IMR-90 (cell line): ENCODE results near the gene MT1A.

Experiments
- BHLHE40 ChIP-seq: fragments of 150-350 bp; IDR thresholded peaks from 2 replicates; pipeline ENCODE4 v1.6.1; 2016; ENCODE audit warnings: mild to moderate bottlenecking, low read depth, low read length
- CEBPB ChIP-seq: IDR thresholded peaks from 2 replicates; pipeline ENCODE4 v1.6.1; 2012; ENCODE audit warnings: low read depth, low read length, improper control_type of control experiment
- FOS ChIP-seq: fragments of 150-350 bp; IDR thresholded peaks from 2 replicates; pipeline ENCODE4 v1.6.1; 2016; ENCODE audit warnings: low read depth, low read length
- MAFK ChIP-seq: IDR thresholded peaks from 2 replicates; pipeline ENCODE4 v1.6.1; 2012; ENCODE audit warnings: low read depth, low read length, improper control_type of control experiment
- MAZ ChIP-seq: IDR thresholded peaks from 2 replicates; pipeline ENCODE4 v1.6.1; 2012; ENCODE audit warnings: low read depth, mild to moderate bottlenecking, low read length, improper control_type of control experiment, moderate library complexity, borderline replicate concordance
- MXI1 ChIP-seq: IDR thresholded peaks from 2 replicates; pipeline ENCODE4 v1.6.1; 2012; ENCODE audit warnings: low read depth, mild to moderate bottlenecking, low read length, moderate library complexity, borderline replicate concordance
- NFE2L2 ChIP-seq: fragments of 150-350 bp; IDR thresholded peaks from 2 replicates; pipeline ENCODE4 v1.6.1; 2016; ENCODE audit warnings: low read depth, mild to moderate bottlenecking, low read length
- POLR2A ChIP-seq: IDR thresholded peaks from 2 replicates; pipeline ENCODE4 v1.6.1; 2012; ENCODE audit warnings: mild to moderate bottlenecking, low read depth, low read length
- RAD21 ChIP-seq: IDR thresholded peaks from 2 replicates; pipeline ENCODE4 v1.6.1; 2012; ENCODE audit warnings: low read length, improper control_type of control experiment
- RCOR1 ChIP-seq: IDR thresholded peaks from 2 replicates; pipeline ENCODE4 v1.6.1; 2012; ENCODE audit warnings: mild to moderate bottlenecking, low read length, improper control_type of control experiment; ENCODE audit not compliant: insufficient replicate concordance
- RFX5 ChIP-seq: IDR thresholded peaks from 2 replicates; pipeline ENCODE4 v1.8.0; 2012; ENCODE audit warnings: low read depth, mild to moderate bottlenecking, low read length, moderate library complexity
- SMC3 ChIP-seq: fragments of 150-350 bp; IDR thresholded peaks from 2 replicates; pipeline ENCODE4 v1.6.1; 2016; ENCODE audit warnings: low read depth, mild to moderate bottlenecking, antibody characterized with exemption, low read length, moderate library complexity
- TF ChIP-seq, protein P1 (sequence below): conservative IDR thresholded peaks from 2 replicates; pipeline ENCODE4 v1.5.1; 2012; ENCODE audit warnings: mild to moderate bottlenecking, low read depth, low read length, improper control_type of control experiment
- TF ChIP-seq, protein P2 (sequence below): fragments of 150-350 bp; IDR thresholded peaks from 2 replicates; pipeline ENCODE4 v1.6.1; 2017; ENCODE audit warnings: mild to moderate bottlenecking, antibody characterized with exemption, low read length, low read depth

DNA sequence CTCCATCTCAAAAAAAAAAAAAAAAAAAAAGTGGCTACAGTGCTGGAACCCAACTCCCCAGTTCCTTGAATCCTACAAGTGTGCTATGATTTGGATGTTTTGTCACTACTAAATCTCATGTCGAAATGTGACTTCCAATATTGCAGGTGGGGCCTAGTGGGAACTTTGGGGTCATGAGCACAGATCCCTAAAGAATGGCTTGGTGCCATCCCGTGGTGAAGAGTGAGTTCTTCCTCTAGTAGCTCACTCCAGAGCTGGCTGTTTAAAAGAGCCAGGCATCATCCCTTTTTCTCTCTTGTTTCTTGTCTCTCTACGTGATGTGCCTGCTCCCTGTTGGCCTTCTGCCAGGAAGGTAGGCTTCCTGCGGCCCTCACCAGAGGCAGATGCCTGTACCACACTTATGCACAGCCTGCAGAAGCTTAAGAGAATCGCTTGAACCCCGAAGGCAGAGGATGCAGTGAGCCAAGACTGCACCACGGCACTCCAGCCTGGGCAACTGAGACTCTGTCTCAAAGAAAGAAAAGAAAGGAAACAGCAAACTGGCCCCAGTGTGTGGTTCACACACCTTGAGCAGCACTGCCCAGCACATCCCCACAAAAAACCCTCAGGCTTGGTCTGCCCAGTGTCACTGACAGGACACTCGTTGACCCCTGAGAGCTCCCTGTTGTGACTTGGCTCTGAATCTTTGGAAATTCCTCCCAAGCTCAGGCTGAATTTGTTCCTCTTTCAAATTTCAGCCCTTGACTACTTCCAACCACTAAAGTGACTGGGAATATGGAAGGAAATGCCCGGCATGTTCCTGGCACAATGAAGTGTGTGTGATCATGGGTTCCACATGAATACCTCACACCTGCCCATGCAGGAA lies 9.7 kb upstream of the MT1A start:
- TF ChIP-seq, protein P1, sequence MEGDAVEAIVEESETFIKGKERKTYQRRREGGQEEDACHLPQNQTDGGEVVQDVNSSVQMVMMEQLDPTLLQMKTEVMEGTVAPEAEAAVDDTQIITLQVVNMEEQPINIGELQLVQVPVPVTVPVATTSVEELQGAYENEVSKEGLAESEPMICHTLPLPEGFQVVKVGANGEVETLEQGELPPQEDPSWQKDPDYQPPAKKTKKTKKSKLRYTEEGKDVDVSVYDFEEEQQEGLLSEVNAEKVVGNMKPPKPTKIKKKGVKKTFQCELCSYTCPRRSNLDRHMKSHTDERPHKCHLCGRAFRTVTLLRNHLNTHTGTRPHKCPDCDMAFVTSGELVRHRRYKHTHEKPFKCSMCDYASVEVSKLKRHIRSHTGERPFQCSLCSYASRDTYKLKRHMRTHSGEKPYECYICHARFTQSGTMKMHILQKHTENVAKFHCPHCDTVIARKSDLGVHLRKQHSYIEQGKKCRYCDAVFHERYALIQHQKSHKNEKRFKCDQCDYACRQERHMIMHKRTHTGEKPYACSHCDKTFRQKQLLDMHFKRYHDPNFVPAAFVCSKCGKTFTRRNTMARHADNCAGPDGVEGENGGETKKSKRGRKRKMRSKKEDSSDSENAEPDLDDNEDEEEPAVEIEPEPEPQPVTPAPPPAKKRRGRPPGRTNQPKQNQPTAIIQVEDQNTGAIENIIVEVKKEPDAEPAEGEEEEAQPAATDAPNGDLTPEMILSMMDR, result no peak
- TF ChIP-seq CEBPB, result no peak
- no peak for TF ChIP-seq FOS
- no peak for TF ChIP-seq POLR2A
- no peak for TF ChIP-seq RFX5
- no peak for TF ChIP-seq RCOR1
- no peak for TF ChIP-seq SMC3
- TF ChIP-seq MAZ, result no peak
- no peak for TF ChIP-seq MAFK
- TF ChIP-seq RAD21, result no peak
- TF ChIP-seq BHLHE40, result no peak
- TF ChIP-seq MXI1, result no peak
- TF ChIP-seq NFE2L2, result no peak
- TF ChIP-seq, protein P2, sequence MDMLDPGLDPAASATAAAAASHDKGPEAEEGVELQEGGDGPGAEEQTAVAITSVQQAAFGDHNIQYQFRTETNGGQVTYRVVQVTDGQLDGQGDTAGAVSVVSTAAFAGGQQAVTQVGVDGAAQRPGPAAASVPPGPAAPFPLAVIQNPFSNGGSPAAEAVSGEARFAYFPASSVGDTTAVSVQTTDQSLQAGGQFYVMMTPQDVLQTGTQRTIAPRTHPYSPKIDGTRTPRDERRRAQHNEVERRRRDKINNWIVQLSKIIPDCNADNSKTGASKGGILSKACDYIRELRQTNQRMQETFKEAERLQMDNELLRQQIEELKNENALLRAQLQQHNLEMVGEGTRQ, result no peak
